K562 (cell line): ENCODE measurements around the gene FGF5. TPM values are rescaled to one million over a fixed set of nuclear protein-coding genes. Genes with fewer than 3 reads are reported as not detected.

Source experiments
- ATF7 ChIP-seq: fragments of 450-650 bp; IDR thresholded peaks from 2 replicates; pipeline ENCODE4 v1.7.1; 2014; ENCODE audit warnings: mild to moderate bottlenecking, moderate library complexity
- BCOR ChIP-seq: fragments of 450-650 bp; IDR thresholded peaks from 2 replicates; pipeline ENCODE4 v1.6.1; 2016
- DPF2 ChIP-seq: fragments of 450-650 bp; IDR thresholded peaks from 2 replicates; pipeline ENCODE4 v1.6.1; 2016
- HMGN3 ChIP-seq: IDR thresholded peaks from 2 replicates; pipeline ENCODE4 v1.6.1; 2011; ENCODE audit warnings: borderline replicate concordance, low read depth, mild to moderate bottlenecking, mixed read lengths, low read length; ENCODE audit not compliant: insufficient read length; ENCODE audit errors: extremely low read depth
- KDM2B ChIP-seq: fragments of 250-450 bp; sonication (Bioruptor Pico); IDR thresholded peaks from 2 replicates; pipeline ENCODE4 v1.8.0; 2021; ENCODE audit warnings: mild to moderate bottlenecking, moderate library complexity
- NR2C1 ChIP-seq, 2 experiments: fragments of 450-650 bp; IDR thresholded peaks; 2 replicates each; pipeline ENCODE4 v1.6.1; 2017; ENCODE audit warnings: mild to moderate bottlenecking in 2 of 2, antibody characterized with exemption in 1 of 2, inconsistent platforms in 1 of 2, missing compliant biosample characterization in 1 of 2, missing genetic modification characterization in 1 of 2
- NR3C1 ChIP-seq: sonication (generic); formaldehyde crosslinking; IDR thresholded peaks from 2 replicates; pipeline ENCODE4 v1.8.1; 2022; ENCODE audit warnings: missing genetic modification reagents
- PBX2 ChIP-seq, 2 experiments: IDR thresholded peaks in 1 of 2; conservative IDR thresholded peaks in 1 of 2; 2 replicates each; pipeline ENCODE4 v1.6.1; 2016; ENCODE audit warnings: low read depth in 2 of 2, mild to moderate bottlenecking in 1 of 2, missing compliant biosample characterization in 1 of 2, missing genetic modification characterization in 1 of 2, moderate library complexity in 1 of 2
- PKNOX1 ChIP-seq: fragments of 450-650 bp; IDR thresholded peaks from 2 replicates; pipeline ENCODE4 v1.6.1; 2016
- POLR3A ChIP-seq: IDR thresholded peaks from 2 replicates; pipeline ENCODE4 v1.6.1; 2011; ENCODE audit warnings: borderline replicate concordance, mild to moderate bottlenecking, moderate library complexity; ENCODE audit not compliant: insufficient read length, insufficient read depth; ENCODE audit errors: extremely low read depth
- PREB ChIP-seq: sonication (generic); formaldehyde crosslinking; IDR thresholded peaks from 2 replicates; pipeline ENCODE4 v1.8.1; 2023; ENCODE audit warnings: mild to moderate bottlenecking, missing genetic modification reagents
- SIN3A ChIP-seq, 2 experiments: fragments of 150-350 bp in 1 of 2; IDR thresholded peaks; 2 replicates each; pipeline ENCODE4 v1.6.1; 2011 to 2016; ENCODE audit warnings: borderline replicate concordance in 2 of 2, low read depth in 2 of 2, low read length in 2 of 2, mild to moderate bottlenecking in 2 of 2, moderate library complexity in 2 of 2; ENCODE audit not compliant: control insufficient read depth in 1 of 2
- STAG1 ChIP-seq: sonication (generic); formaldehyde crosslinking; IDR thresholded peaks from 2 replicates; pipeline ENCODE4 v1.5.0; 2020; ENCODE audit warnings: missing genetic modification reagents, borderline replicate concordance
- VEZF1 ChIP-seq: fragments of 200-800 bp; sonication (Bioruptor generic); IDR thresholded peaks from 2 replicates; pipeline ENCODE4 v1.6.1; 2017; ENCODE audit warnings: missing genetic modification characterization, missing compliant biosample characterization
- XRCC4 ChIP-seq: IDR thresholded peaks from one replicate; pipeline ENCODE4 v1.6.1; 2011; ENCODE audit not compliant: insufficient read depth, insufficient read length; ENCODE audit errors: extremely low read depth
- ZKSCAN1 ChIP-seq: fragments of 150-350 bp; IDR thresholded peaks from 2 replicates; pipeline ENCODE4 v1.6.1; 2016; ENCODE audit warnings: low read depth, low read length
- ZNF277 ChIP-seq: fragments of 250-450 bp; sonication (Bioruptor Pico); IDR thresholded peaks from 2 replicates; pipeline ENCODE4 v1.8.0; 2022; ENCODE audit warnings: inconsistent platforms, mild to moderate bottlenecking, moderate library complexity, borderline replicate concordance
- ZNF431 ChIP-seq: sonication (generic); formaldehyde crosslinking; IDR thresholded peaks from 2 replicates; pipeline ENCODE4 v1.8.0; 2022; ENCODE audit warnings: mild to moderate bottlenecking, missing genetic modification reagents
- polyA plus RNA-seq, 8 experiments: library from polyadenylated mRNA; depleted of rRNA in 4 of 8; stranded (reverse) in 5 of 8; unstranded in 3 of 8; fragments of >200 nt; fragmentation: Nextera tagmentation in 2 of 8; fragmentation: Illumina TruSeq in 1 of 8; extraction: Ambion mirVana in 2 of 8; extraction: Trizol in 1 of 8; gene quantifications; 2 replicates each; pipeline versions ENCODE4 v1.2.1 to v1.2.3, GENCODE V29; 2011 to 2014; ENCODE audit warnings: inconsistent platforms in 1 of 8, missing spikeins in 1 of 8
- total RNA-seq, 7 experiments: library from RNA; depleted of rRNA in 6 of 7; stranded (reverse); fragments of >200 nt in 6 of 7; fragmentation: Illumina TruSeq in 2 of 7; extraction: Trizol in 2 of 7; gene quantifications; 2 replicates each; pipeline versions ENCODE4 v1.2.1 to v1.2.3, GENCODE V29; 2011 to 2021; ENCODE audit warnings: low replicate concordance in 1 of 7

FGF5 gene
- total and polyA plus RNA-seq, 9 of the 15 experiments (the other 6 are each of a cell fraction or from before 2014, with no cell fraction given) = 0.38 to 2.7 (median 1.1) TPM

- TF ChIP-seq PREB (CRISPR knock-in tag) = 0 out of 2 replicates have a peak, but pooled peaks have one; percentile 60
- peak; percentile 45; the same call in 1 of the 2 replicates for TF ChIP-seq ZKSCAN1
- TF ChIP-seq STAG1 (CRISPR knock-in tag) = peak; percentile 83; the same call in 1 of the 2 replicates
- no peak for TF ChIP-seq BCOR
- TF ChIP-seq PBX2 (CRISPR knock-in tag; IDR thresholded peaks at IDR 0.05; ENCODE audit: low read depth) = peak; percentile 49
- TF ChIP-seq PBX2 (tag; conservative IDR thresholded peaks at IDR 0.05; ENCODE audit: low read depth) = peak; percentile 44; the same call in 1 of the 2 replicates
- TF ChIP-seq VEZF1 (CRISPR knock-in tag) = peak; percentile 24; the same call in 1 of the 2 replicates
- TF ChIP-seq SIN3A (IDR thresholded peaks at IDR 0.05; ENCODE audit: borderline replicate concordance in 2 of 2, control insufficient read depth in 1 of 2, low read depth in 2 of 2, low read length in 2 of 2) = peak; percentile 98; a peak in 3 of 4 replicates
- TF ChIP-seq XRCC4 = no peak
- TF ChIP-seq NR3C1 (CRISPR knock-in tag) = no peak
- peak; percentile 78 for TF ChIP-seq HMGN3
- no peak for TF ChIP-seq POLR3A
- peak; percentile 74 for TF ChIP-seq ATF7
- peak; percentile 96 for TF ChIP-seq PKNOX1
- no peak for TF ChIP-seq NR2C1 (IDR thresholded peaks at IDR 0.05)
- no peak for TF ChIP-seq NR2C1 (tag; IDR thresholded peaks at IDR 0.05)
- TF ChIP-seq ZNF431 = no peak
- TF ChIP-seq KDM2B = 0 out of 2 replicates have a peak, but pooled peaks have one; percentile 31
- no peak for TF ChIP-seq DPF2
- TF ChIP-seq ZNF277 (CRISPR knock-in tag) = no peak
These were observed 69.3 kb downstream of the FGF5 start, which contains the start of gene CFAP299 (continued) for GRCh38 chr4:80335554-80336358.
